RWPE2 (cell line): Measurements from ENCODE around the gene ZFYVE19.

Source experiments
- ATAC-seq: fragments of 200-7000 bp; cut with Tn5 transposase; 3 replicates; pipeline ENCODE4 v1.9.1; 2021; ENCODE audit warnings: low read depth
- DNase-seq: peaks from one replicate; pipeline ENCODE4 v3.0.0-alpha.2; 2020; ENCODE audit warnings: low spot score
- H3K27ac ChIP-seq: fragments of 450-650 bp; 2 replicates; pipeline ENCODE4 v1.5.1; 2017; ENCODE audit warnings: mild to moderate bottlenecking; ENCODE audit not compliant: poor library complexity, severe bottlenecking
- H3K27me3 ChIP-seq: fragments of 250-450 bp; sonication (Bioruptor Pico); 2 replicates; pipeline ENCODE4 v1.5.1; 2021; ENCODE audit warnings: mild to moderate bottlenecking, moderate library complexity; ENCODE audit not compliant: insufficient read depth, poor library complexity, severe bottlenecking
- H3K36me3 ChIP-seq: fragments of 250-450 bp; sonication (Bioruptor Pico); 2 replicates; pipeline ENCODE4 v1.5.1; 2020; ENCODE audit warnings: low read depth, mild to moderate bottlenecking, moderate library complexity
- H3K4me1 ChIP-seq: fragments of 250-450 bp; sonication (Bioruptor Pico); 2 replicates; pipeline ENCODE4 v1.5.1; 2021; ENCODE audit warnings: mild to moderate bottlenecking, moderate library complexity; ENCODE audit not compliant: insufficient read depth, poor library complexity, severe bottlenecking
- H3K4me3 ChIP-seq: fragments of 250-450 bp; sonication (Bioruptor Pico); 2 replicates; pipeline ENCODE4 v1.5.1; 2021; ENCODE audit warnings: mild to moderate bottlenecking, moderate library complexity; ENCODE audit not compliant: severe bottlenecking
- H3K9me3 ChIP-seq: fragments of 250-450 bp; sonication (Bioruptor Pico); 2 replicates; pipeline ENCODE4 v1.5.1; 2021; ENCODE audit warnings: mild to moderate bottlenecking, moderate library complexity; ENCODE audit not compliant: severe bottlenecking
- TF ChIP-seq, protein P1 (sequence below): fragments of 450-650 bp; IDR thresholded peaks from one replicate; pipeline ENCODE4 v1.5.1; 2017; ENCODE audit warnings: mild to moderate bottlenecking, moderate library complexity; ENCODE audit not compliant: poor library complexity, severe bottlenecking

ZFYVE19 gene

DNA sequence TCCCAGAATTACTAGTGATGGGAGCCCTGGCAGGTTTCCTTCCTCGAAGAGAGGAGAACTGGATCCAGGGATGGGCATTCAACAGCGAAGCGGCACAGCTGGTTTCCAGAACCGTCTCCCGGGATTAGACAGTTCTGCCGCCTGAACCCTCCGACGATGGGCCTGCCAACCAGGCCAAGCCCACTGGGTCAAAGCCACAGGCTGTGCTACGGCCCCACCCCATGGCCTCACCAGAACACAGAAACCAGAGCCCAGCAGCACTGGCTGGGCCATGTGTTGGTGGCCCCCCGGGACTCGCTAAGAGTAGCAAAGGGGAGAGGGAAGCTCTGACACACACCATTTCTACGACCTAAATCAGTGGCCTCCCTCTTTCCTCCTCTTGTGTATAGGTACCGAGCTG, 34.9 kb upstream of the ZFYVE19 start:
- TF ChIP-seq, protein P1, sequence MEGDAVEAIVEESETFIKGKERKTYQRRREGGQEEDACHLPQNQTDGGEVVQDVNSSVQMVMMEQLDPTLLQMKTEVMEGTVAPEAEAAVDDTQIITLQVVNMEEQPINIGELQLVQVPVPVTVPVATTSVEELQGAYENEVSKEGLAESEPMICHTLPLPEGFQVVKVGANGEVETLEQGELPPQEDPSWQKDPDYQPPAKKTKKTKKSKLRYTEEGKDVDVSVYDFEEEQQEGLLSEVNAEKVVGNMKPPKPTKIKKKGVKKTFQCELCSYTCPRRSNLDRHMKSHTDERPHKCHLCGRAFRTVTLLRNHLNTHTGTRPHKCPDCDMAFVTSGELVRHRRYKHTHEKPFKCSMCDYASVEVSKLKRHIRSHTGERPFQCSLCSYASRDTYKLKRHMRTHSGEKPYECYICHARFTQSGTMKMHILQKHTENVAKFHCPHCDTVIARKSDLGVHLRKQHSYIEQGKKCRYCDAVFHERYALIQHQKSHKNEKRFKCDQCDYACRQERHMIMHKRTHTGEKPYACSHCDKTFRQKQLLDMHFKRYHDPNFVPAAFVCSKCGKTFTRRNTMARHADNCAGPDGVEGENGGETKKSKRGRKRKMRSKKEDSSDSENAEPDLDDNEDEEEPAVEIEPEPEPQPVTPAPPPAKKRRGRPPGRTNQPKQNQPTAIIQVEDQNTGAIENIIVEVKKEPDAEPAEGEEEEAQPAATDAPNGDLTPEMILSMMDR: no peak
- H3K9me3 ChIP-seq: no peaks in the 10 kb centered on the region
- H3K4me3 ChIP-seq: no peak overlapping the region
- no peaks in the 10 kb centered on the region for H3K27me3 ChIP-seq
- no peak overlapping the region for H3K27ac ChIP-seq
- ATAC-seq (no peak), DNase-seq (no peak)
- H3K4me1 ChIP-seq: peaks cover 30% of the 10 kb centered on the region
- H3K36me3 ChIP-seq: peaks cover 41% of the 10 kb centered on the region

DNA sequence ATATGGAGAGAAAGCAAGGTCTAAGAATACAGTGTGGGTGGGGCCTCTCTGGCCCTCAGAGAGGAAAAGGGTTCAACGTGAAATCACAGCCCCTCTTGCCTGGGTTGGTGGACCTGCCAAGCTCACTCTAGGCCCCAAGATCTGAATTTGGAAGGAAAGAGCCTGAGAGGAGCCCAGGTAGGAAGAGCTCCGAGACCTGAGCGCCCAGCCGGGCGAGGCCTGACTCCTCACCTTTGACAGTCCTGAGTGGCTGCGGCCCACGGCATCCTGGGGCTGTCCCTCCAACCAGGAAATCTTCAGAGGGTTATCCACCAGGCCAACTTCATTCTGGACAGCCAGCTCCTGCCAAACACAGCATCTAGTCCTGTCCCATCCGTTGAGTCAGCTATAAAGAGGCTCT, 33.4 kb upstream of the ZFYVE19 start:
- H3K36me3 ChIP-seq: peaks cover 51% of the 10 kb centered on the region

DNA sequence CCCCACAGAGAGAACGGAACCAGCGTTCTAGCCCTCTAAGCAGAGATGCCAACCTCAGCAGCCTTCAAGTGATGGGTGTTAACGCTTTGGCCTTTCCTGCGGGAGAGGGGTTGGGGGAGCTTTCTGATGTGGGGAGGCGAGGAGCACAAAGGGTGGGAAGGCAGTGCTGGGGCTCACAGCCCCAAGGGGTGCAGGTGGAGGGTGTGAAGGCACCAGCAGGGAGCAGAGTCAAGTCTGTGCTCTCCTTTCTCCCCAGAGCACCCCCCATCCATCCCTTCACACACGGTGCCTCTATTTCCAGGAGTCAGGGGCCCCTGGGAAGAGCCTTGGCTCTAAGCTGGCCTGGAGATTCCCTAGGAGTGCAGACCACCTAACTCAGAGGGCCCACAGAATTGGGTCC, 33.0 kb upstream of the ZFYVE19 start:
- peaks cover 55% of the 10 kb centered on the region for H3K36me3 ChIP-seq
- no peak overlapping the region for H3K27ac ChIP-seq
- H3K27me3 ChIP-seq: no peaks in the 10 kb centered on the region

More for the DNA sequence above, 33.4 kb upstream of the ZFYVE19 start:
- no peak for DNase-seq
- Histone ChIP-seq H3K4me1 (peaks cover 29% of the 10 kb centered on the region), H3K4me3 (no peak overlapping the region), H3K27ac (no peak overlapping the region), H3K9me3 (no peaks in the 10 kb centered on the region), H3K27me3 (no peaks in the 10 kb centered on the region)
- TF ChIP-seq, protein P1: no peak
- no peak for ATAC-seq

DNA sequence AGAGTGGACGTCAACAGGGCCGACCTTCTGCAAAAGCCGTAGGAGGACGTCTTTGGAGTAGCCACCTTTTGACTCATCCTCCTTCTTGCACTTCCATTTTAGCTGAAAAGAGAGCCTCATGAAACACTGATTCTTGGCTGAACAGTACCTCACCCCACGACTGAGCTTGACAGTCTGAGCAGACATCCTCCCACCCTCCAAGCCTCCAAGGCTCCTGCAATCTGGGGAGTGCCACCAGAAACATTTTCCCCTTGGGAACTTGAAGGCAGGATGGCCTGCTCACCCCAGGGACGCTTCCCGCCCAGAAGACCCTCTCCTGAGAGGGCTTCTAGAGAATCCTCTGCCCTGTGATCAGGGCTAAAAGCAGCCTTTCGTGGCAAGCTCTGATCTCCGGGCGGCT, 31.9 kb upstream of the ZFYVE19 start:
- Histone ChIP-seq H3K9me3 (no peaks in the 10 kb centered on the region), H3K4me3 (no peak overlapping the region), H3K4me1 (peaks cover 18% of the 10 kb centered on the region), H3K27ac (no peak overlapping the region), H3K27me3 (no peaks in the 10 kb centered on the region), H3K36me3 (peaks cover 63% of the 10 kb centered on the region)
- DNase-seq: no peak
- ATAC-seq: no peak
- TF ChIP-seq, protein P1: no peak

More for the DNA sequence above, 33.0 kb upstream of the ZFYVE19 start:
- H3K4me1 ChIP-seq: peaks cover 25% of the 10 kb centered on the region
- H3K9me3 ChIP-seq: no peaks in the 10 kb centered on the region
- DNase-seq: no peak
- TF ChIP-seq, protein P1: no peak
- H3K4me3 ChIP-seq: no peak overlapping the region
- no peak for ATAC-seq

DNA sequence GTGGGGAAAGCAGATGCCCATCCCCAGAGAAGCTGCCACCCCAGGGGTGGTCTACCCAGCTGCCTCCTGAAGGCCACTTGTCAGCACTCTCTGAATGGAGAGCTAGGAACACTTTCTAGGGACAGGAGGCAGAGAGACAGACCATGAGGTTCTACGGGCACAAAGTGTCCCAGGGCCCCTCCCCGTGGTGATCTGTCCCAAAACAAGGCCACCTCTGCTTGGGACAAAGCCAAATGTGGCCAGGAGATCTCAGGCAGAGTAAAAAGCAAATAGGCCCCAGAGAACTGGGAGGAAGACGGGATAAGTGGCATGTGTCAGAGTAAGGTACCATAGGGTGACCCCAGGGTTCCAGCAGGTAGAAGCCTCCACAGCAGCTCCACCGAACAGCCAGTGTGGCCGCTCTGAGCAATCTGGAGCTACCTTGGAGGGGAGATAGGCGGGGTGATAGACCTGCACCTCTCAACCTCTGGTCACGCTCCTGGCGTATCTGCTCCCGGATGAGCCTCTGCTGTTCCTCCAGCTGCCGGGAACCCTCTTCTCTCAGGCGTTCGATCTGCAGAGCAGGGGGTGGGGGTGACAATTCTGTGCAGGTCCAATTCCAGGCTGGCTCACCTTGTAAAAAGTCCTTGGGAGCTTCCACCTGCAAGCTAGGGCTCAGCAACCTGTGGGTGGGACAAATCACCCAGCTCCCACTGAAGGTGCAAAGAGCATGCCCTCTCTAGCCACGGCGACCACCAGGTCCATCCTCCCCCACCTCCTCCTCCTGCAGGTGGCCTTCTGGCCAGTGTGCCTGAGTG, 31.0 kb upstream of the ZFYVE19 start:
- H3K4me3 ChIP-seq: no peak overlapping the region
- TF ChIP-seq, protein P1: no peak
- DNase-seq: no peak

More for the DNA sequence above, 31.0 kb upstream of the ZFYVE19 start:
- Histone ChIP-seq H3K9me3 (no peaks in the 10 kb centered on the region), H3K4me1 (peaks cover 10% of the 10 kb centered on the region), H3K27ac (no peak overlapping the region), H3K36me3 (peaks cover 67% of the 10 kb centered on the region), H3K27me3 (no peaks in the 10 kb centered on the region)
- no peak for ATAC-seq
